H1 (cell line): ENCODE measurements around the gene VEGFC. TPM values are rescaled to one million over a fixed set of nuclear protein-coding genes. Genes with fewer than 3 reads are reported as not detected.

ENCODE experiments used
- ASH2L ChIP-seq: fragments of 200-600, 300-600 bp; sonication (generic); IDR thresholded peaks from one replicate; pipeline ENCODE4 v1.7.1; 2017; ENCODE audit warnings: low read length
- BRCA1 ChIP-seq: IDR thresholded peaks from 2 replicates; pipeline ENCODE4 v1.6.1; 2012; ENCODE audit warnings: low read depth, low read length, improper control_type of control experiment
- HDAC6 ChIP-seq: IDR thresholded peaks from one replicate; pipeline ENCODE4 v1.7.1; 2012; ENCODE audit warnings: low read depth, mild to moderate bottlenecking, inconsistent platforms, low read length, moderate library complexity
- JUND ChIP-seq: IDR thresholded peaks from 2 replicates; pipeline ENCODE4 v1.6.1; 2011; ENCODE audit warnings: mild to moderate bottlenecking, improper control_type of control experiment, low read length
- KDM1A ChIP-seq: fragments of 200-600, 300-600 bp; sonication (generic); IDR thresholded peaks from 2 replicates; pipeline ENCODE4 v1.7.1; 2016; ENCODE audit warnings: mild to moderate bottlenecking, low read length, borderline replicate concordance
- NRF1 ChIP-seq: IDR thresholded peaks from 2 replicates; pipeline ENCODE4 v1.6.1; 2011; ENCODE audit warnings: mild to moderate bottlenecking, low read depth, low read length, improper control_type of control experiment
- RBBP5 ChIP-seq: IDR thresholded peaks from 2 replicates; pipeline ENCODE4 v1.7.1; 2012; ENCODE audit warnings: low read depth, mild to moderate bottlenecking, inconsistent platforms, low read length, moderate library complexity, borderline replicate concordance
- SIN3A ChIP-seq, 2 experiments: IDR thresholded peaks in 1 of 2; conservative IDR thresholded peaks in 1 of 2; 2 replicates each; pipeline ENCODE4 v1.6.1; 2011 to 2012; ENCODE audit warnings: low read length in 2 of 2, improper control_type of control experiment in 1 of 2, low read depth in 1 of 2, mild to moderate bottlenecking in 1 of 2
- SP4 ChIP-seq: IDR thresholded peaks from 2 replicates; pipeline ENCODE4 v1.6.1; 2012; ENCODE audit warnings: low read length, inconsistent platforms
- SRF ChIP-seq: IDR thresholded peaks from 2 replicates; pipeline ENCODE4 v1.6.1; 2011; ENCODE audit warnings: mild to moderate bottlenecking, low read depth, low read length, moderate library complexity
- ZNF274 ChIP-seq: IDR thresholded peaks from 2 replicates; pipeline ENCODE4 v1.7.0; 2012; ENCODE audit warnings: low read length, borderline replicate concordance; ENCODE audit errors: extremely low read depth
- polyA plus RNA-seq, 7 experiments: library from polyadenylated mRNA; depleted of rRNA in 3 of 7; stranded (reverse) in 5 of 7; unstranded in 2 of 7; fragments of >200 nt in 5 of 7; fragments of 200-250 nt in 2 of 7; gene quantifications; 1 replicate in 5 of 7; 2 replicates in 1 of 7; 4 replicates in 1 of 7; pipeline versions ENCODE4 v1.2.1 to v1.2.3, GENCODE V29; 2011 to 2013; ENCODE audit warnings: missing spikeins in 2 of 7, mixed read lengths in 2 of 7
- total RNA-seq: library from RNA; stranded (reverse); fragmentation: NEBNext Ultra II Directional; extraction: Animal tissue kit (Norgen Biotek cat#: 25700); gene quantifications from 2 replicates; pipeline ENCODE4 v1.2.1, GENCODE V29; 2021

The VEGFC gene
- total and polyA plus RNA-seq, 2 of the 8 experiments (the other 6 are each of a cell fraction or from before 2014, with no cell fraction given) = 0.53 to 1.4 TPM

GRCh38 chr4:176735300-176735699, 57.4 kb downstream of the VEGFC start (continued):
- TF ChIP-seq NRF1 = no peak
- no peak for TF ChIP-seq HDAC6
- TF ChIP-seq ZNF274 = no peak
- TF ChIP-seq BRCA1 = no peak
- TF ChIP-seq ASH2L = no peak
- TF ChIP-seq KDM1A = no peak
- TF ChIP-seq RBBP5 = no peak
- no peak for TF ChIP-seq SP4
- TF ChIP-seq JUND = no peak
- no peak for TF ChIP-seq SRF
- TF ChIP-seq SIN3A (conservative IDR thresholded peaks at IDR 0.05 in 1 of 2, IDR thresholded peaks at IDR 0.05 in 1 of 2; ENCODE audit: low read depth in 1 of 2, low read length in 2 of 2) = no peak
